ENCODE measurements around the gene CNFN. TPM values are rescaled to one million over a fixed set of nuclear protein-coding genes. Genes with fewer than 3 reads are reported as not detected.
A peak's percentile ranks its signal among the peaks of the same experiment; 100 is the strongest.

CNFN gene
- total RNA-seq, 1 experiment from 2014 or later, result 7.1 TPM

DNA sequence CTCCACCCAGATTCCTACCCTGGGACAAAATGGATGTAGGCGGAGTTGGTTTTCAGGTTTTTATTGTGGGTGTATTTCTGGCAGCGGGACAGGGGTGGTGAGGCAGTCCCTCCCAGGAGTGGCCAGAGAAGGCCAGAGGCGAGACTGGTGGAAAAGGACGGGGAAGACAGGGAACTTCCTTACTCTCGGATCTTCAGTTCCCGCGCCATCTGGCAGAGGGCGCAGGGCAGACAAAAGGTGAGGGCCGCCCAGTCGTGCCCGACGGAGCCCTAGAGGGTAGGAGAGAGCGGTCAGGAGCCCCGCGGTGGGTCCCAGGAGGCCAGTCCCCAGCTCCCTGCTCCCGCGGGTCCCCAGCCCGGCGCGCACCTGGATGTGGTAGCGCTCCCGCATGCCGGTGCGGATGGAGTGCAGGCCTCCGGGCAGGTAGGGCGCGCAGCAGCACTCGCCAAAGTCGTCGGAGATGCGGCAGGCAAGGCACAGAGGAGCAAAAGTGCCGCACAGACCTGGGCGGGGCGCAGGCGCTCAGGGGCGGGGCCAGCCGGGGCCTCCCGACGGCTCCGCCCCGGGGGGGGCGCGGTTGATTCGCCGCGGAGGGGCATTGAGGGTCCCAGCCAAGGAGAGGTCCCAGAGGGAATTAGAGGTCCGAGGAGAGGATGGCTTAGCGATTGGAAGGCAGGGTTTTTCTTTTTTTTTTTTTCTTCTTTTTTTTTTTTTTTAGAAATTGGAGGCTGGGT is 3.0 kb downstream of the CNFN start:
- Histone ChIP-seq H2AFZ (ENCODE audit: low read length) (no peak overlapping the region), H2BK120ac (ENCODE audit: low read depth, low read length, poor library complexity, severe bottlenecking) (no peak overlapping the region), H3K9me3 (ENCODE audit: control insufficient read depth, low read depth, low read length) (no peaks in the 10 kb centered on the region), H3K4me2 (ENCODE audit: insufficient read depth, insufficient read length, low read length) (peak overlapping the region; percentile 26), H3K27ac (ENCODE audit: insufficient read length, low read depth, low read length) (no peak overlapping the region), H4K5ac (ENCODE audit: insufficient read length, low read depth, low read length) (no peak overlapping the region), H3K18ac (ENCODE audit: insufficient read length, low read depth, low read length) (peak overlapping the region; percentile 88), H3K79me2 (ENCODE audit: insufficient read depth, low read length) (no peaks in the 10 kb centered on the region), H4K20me1 (ENCODE audit: control insufficient read depth, insufficient read depth, insufficient read length) (no peaks in the 10 kb centered on the region), H3K23me2 (ENCODE audit: insufficient read length, low read depth, low read length, poor library complexity, severe bottlenecking) (no peaks in the 10 kb centered on the region), H3K56ac (ENCODE audit: insufficient read length, low read depth, low read length) (no peak overlapping the region), H3K4me1 (ENCODE audit: insufficient read depth, low read length) (no peaks in the 10 kb centered on the region; the same call in 1 of the 2 replicates), H3K14ac (ENCODE audit: insufficient read depth, low read length) (peak overlapping the region; percentile 89), H2AK5ac (ENCODE audit: insufficient read length, low read length) (no peak overlapping the region), H3K9ac (ENCODE audit: extremely low read depth, insufficient read length, low read length) (peak overlapping the region; percentile 10), H4K8ac (replicated peaks; ENCODE audit: insufficient read length, low read depth, low read length) (no peak overlapping the region), H2BK12ac (ENCODE audit: insufficient read length, low read depth, low read length) (no peak overlapping the region), H3K79me1 (ENCODE audit: insufficient read depth, low read depth, low read length, poor library complexity, severe bottlenecking) (no peaks in the 10 kb centered on the region), H3K23ac (ENCODE audit: insufficient read length, low read depth, low read length) (no peak overlapping the region), H3K4ac (ENCODE audit: low read depth, low read length) (no peak overlapping the region), H3K27me3 (ENCODE audit: insufficient read depth, low read length) (no peaks in the 10 kb centered on the region; the same call in 1 of the 2 replicates), H3T11ph (ENCODE audit: low read length) (no peak overlapping the region), H2BK15ac (ENCODE audit: low read depth, low read length) (no peak overlapping the region), H2BK5ac (ENCODE audit: insufficient read length, low read length) (no peak overlapping the region), H2BK20ac (ENCODE audit: low read depth, low read length, poor library complexity, severe bottlenecking) (no peak overlapping the region), H4K91ac (ENCODE audit: insufficient read length, low read depth, low read length) (no peak overlapping the region)
- Mint-ChIP-seq H3K27me3 (ENCODE audit: low read depth) (peaks cover 56% of the 10 kb centered on the region), H3K9me3 (peaks cover 0 to 2% of the 10 kb centered on the region in 2 experiments; a peak in 1 of 5 replicates), H3K4me3 (peak overlapping the region; percentile 68 to 81), H3K4me1 (peaks cover 22 to 27% of the 10 kb centered on the region in 2 experiments), H3K36me3 (ENCODE audit: insufficient read depth in 1 of 3, low read depth in 3 of 3) (no peaks in the 10 kb centered on the region; a peak in 2 of 7 replicates), H3K27ac (peak overlapping the region in 2 of 3 experiments; percentile 82 to 88; a peak in 3 of 7 replicates)
- no CpG with 5 or more reads among the region's 48 CpGs for WGBS (ENCODE audit: extremely low coverage, insufficient read length, low lambda C conversion rate)
- DNase-seq, result peak; percentile 91
- TF ChIP-seq, protein P1, sequence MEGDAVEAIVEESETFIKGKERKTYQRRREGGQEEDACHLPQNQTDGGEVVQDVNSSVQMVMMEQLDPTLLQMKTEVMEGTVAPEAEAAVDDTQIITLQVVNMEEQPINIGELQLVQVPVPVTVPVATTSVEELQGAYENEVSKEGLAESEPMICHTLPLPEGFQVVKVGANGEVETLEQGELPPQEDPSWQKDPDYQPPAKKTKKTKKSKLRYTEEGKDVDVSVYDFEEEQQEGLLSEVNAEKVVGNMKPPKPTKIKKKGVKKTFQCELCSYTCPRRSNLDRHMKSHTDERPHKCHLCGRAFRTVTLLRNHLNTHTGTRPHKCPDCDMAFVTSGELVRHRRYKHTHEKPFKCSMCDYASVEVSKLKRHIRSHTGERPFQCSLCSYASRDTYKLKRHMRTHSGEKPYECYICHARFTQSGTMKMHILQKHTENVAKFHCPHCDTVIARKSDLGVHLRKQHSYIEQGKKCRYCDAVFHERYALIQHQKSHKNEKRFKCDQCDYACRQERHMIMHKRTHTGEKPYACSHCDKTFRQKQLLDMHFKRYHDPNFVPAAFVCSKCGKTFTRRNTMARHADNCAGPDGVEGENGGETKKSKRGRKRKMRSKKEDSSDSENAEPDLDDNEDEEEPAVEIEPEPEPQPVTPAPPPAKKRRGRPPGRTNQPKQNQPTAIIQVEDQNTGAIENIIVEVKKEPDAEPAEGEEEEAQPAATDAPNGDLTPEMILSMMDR (conservative IDR thresholded peaks at IDR 0.05), result peak; percentile 73

All from H9 (cell line).